Activated CD4-positive, CD25-positive, alpha-beta regulatory T cell treated with anti-CD3 and anti-CD28 coated beads, Interleukin-2, amount 50 U/mL, for 72 hours (primary cell): Measurements from ENCODE around the gene APBA3.

Experiments used
- DNase-seq: peaks from one replicate; pipeline ENCODE4 v3.0.0; 2021

The APBA3 gene

DNA sequence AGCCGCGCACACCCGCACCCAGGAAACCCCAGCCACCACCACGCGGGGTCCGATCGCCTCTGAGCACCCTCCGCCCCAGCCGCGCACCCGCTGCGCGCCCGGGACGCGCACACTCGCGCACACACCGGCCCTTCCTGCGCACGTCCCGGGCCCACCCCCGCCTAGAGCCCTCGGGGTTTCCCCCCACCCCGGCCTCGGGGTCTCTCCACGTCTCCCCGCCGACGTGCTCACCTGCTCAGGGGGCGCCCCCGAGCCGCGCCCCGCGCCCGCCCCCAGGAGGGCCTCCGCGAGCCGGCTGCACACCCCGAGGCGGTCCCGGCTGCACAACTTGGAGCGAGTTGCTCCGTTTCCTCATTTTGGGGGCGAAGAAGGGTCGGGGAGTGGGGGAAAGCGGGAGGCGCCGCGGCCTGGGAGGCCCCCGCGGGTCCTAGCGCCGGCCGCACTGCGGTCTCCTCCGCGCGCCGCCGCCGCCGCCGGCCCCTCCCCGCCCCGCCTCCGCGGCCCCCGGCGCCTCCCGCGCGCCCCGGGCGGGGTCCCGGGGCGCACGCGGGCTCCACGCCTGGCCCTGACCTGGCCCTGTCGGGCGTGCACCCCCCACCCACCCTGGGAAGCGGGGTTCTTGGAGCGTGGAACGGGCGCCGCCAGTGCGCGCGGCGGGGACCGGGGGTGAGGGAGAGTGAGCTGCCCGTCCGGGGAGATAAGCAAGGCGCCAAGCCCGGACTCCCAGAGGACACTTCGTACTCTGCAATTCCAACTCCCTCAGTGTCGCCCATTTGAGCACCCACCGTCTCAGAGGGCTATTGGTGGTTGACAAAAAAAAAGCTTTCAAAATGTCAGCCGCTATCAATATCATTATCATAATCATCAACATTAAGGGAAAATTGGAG lies 24.7 kb upstream of the APBA3 start, which contains the start of gene MATK:
MATK (minus strand) TSS at position 444 of the 887 bp plus-strand sequence. CDS start 1,246 bp downstream, outside the sequence.
- no peak for DNase-seq

DNA sequence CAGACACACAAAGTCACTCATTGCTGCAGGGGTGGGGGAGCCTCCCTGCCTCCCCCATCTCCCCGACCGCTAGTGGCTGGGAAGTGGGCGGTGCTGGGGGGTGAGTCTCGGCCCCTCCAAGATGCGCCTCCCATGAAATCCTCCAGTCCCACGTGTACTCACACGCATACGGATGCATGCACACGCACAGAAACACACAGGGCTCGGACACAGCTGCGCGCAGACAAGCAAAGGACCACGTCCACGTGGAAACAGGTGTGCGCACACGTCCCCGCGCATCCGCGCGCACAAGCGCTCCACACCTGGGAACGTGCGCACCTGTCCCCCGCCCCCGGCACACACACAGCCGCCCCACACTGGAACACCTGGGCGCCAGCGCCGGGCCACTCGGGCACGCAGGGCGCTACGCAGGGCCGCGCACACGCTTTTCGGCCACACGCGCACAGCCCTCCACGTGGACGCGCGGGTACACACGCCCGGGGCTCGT lies 24.0 kb upstream of the APBA3 start:
- DNase-seq, result no peak

DNA sequence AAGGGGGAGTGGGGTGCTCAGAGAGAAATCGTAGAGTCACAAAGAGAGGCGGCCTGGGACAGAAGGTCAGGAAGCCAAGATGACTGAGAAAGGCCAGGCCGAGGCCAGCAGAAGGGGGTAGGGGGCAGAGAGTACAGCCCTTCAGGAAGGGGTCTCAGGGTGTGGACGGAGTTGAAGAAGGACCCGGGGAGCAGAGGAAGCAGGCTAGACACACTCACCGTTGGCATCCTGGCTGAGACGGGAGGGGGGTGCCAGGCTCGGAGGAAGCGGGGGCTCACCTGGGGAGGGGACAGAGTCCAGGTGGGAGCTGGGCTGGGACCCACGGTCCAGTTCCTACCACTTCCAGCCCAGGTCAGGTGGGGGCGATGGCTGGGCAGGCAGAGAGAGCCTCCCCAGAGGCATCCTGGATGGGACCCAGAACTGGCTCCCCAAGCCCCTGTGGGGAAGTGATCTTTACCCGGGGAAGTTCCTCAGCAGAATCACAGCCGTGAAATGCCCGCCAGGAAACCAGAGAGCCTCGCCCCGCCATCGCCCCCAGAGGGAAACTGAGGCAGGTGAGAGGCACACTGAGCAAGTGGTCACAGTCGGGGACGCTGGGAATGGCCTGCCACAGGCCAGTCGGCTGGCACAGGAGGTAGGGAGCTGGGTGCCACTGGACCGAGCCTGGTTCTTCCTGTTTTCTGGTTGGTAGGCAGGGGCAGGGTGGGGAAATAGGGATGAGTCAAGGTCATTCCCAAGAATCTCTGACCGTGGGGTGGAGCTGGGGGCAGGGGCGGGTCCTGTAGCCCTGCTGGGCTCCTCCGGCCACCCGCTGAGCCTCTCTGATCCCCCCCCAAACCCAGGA lies 23.3 kb upstream of the APBA3 start:
- DNase-seq, result no peak

DNA sequence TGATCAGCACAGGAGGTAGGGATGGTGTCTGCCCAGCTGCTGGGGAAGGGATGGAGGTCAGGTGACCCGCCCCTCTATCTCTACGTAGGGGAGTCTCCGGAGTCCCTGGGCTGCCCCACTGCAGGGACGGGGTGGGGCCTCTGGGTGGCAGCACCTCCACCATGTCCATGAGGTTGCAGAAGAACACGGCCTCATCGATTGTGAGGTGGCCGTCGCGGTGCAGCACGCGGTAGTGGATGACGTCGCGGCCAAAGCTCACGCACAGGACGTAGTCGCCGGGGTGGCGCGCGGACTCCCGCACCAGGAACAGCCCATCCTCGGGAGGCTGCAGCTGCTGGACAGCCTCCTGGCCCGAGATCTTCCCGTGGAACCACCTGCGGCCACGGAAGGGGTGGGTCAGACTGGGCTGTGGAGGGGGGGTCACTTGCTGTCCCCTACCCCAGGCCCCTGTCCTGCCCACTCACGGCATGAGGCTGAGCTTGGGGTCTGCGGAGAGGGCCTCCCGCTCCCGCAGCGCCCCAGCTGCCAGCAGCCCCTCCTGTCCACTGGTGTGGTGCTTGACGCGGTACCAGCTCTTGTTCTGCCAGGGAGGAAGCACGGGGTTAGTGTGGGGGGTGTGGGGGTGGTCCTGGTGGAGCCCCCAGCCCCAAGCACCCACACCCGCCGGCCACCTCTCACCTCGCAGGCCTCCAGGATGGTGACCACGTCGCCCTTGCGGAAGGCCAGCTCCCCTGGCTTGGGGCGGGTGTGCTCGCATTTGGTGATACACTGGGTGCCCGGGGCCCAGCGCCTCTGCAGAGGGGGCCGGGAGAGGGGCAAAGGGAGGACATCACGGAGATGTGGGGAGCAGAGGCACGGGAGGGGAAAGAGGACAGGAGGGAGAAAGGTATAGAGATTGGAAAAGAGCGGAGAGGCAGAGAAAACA lies 22.4 kb upstream of the APBA3 start:
- no peak for DNase-seq

DNA sequence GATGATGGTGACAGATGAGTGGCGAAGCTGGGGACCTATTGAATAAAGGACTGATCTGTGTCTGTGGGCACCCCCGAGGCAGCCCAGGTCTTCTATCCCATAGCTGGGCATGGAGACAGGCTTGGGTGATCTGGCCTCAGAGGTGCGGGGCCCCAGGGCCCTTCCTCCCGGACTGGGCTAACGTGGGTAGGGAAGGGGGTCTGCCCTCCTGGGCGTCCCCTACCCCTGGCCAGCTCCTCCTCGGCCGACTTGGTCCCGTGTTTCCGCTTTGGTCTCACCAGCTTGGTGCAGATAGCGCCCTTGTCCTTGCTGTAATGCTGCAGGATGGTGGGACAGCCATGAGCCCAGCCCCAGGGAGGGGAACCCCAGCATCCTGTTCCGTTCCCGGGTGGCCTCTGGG lies 21.4 kb upstream of the APBA3 start:
- no peak for DNase-seq

DNA sequence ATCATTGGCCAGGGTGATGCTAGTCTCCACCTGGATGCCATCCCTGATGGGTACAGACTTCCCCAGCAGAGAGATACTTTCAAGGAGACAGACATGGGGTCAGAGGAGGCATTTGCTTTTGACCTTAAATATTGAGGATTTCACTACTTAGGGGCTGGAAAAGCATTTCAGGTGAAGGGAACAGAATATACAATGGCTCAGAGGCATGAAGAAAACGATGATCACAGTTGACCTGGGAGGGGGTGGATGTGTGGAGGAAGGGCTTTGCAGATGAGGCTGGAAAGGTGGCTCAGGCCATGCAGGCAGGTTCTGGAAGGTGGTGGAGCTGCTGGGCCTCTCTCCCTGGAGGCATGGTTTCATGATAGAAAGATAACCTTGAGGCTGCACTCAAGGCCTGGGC lies 20.8 kb upstream of the APBA3 start:
- no peak for DNase-seq

DNA sequence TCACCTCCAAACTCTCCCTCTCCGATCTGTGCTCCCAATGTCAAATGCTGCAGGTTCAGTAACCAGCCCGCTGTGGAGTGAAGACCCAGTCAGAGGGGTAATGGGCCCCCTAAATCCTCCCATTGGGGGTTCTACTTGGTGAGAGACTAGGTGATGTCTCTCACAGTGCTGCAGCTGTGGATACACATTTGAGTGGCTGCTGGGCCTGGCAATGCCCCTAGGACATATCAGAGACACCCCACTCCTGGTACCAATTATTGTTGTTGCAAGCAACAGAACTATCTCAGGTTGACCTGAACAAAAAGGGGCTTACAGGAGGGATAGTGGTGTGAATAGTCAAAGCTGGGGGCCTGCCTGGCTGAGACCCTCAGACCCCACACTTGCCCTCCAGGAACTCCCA lies 20.1 kb upstream of the APBA3 start:
- no peak for DNase-seq

DNA sequence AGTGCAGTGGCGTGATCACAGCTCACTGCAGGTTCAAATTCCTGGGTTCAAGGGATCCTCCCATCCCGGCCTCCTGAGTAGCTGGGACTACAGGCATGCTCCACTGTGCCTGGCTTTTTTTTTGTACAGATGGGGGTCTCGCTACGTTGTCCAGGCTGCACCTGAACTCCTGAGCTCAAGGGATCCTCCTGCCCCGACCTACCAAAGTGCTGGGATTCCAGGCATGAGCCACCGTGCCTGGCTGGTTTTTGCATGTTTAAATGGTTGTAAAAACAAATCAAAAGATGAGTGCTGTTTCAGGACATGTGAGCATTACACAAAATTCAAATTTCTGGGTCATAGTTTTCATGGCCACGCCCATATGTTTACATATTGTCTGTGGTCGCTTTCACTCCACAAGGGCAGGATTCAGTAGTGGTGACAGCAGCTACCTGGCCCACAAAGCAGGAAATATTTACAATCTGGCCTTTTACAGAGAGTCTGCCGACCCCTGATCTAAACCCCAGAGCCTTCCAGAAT lies 19.4 kb upstream of the APBA3 start:
- DNase-seq, result no peak

DNA sequence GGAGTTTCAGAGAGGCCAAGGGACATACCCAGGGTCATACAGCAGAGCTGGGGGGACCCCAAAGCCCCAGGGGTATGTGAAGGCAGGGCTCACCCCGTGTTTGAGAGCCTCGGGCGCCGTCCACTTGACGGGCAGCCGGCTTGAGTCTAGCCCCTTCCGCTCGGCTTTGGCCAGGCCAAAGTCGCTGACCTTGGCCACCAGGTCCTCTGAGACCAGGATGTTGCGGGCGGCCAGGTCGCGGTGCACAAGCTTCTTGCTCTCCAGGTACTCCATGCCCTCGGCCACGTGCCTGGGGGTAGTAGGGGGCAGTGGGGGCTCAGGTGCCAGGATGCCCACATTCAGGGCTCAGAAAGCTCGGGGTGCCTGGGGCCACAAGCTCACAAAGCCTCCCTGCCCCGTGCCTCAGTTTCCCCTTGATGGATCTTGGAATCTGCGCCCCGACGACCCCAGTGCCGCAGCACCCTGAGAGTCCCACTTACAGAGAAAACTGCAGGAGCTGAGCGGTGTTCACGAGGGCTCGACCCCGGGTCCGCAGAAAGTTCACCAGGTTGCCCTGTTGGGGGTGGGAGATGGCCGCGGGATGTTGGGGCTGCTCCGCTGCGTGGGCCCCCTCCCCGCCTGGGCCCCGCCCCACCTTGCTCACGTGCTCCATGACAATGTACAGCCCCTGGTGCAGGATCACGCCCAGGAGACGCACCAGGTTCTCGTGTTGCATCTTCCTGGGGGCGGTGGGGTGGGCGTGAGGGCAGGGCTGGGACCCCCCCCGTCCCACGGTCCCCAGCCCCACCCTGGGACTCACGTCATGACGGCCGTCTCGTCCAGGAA lies 17.6 kb upstream of the APBA3 start:
- DNase-seq, result no peak

DNA sequence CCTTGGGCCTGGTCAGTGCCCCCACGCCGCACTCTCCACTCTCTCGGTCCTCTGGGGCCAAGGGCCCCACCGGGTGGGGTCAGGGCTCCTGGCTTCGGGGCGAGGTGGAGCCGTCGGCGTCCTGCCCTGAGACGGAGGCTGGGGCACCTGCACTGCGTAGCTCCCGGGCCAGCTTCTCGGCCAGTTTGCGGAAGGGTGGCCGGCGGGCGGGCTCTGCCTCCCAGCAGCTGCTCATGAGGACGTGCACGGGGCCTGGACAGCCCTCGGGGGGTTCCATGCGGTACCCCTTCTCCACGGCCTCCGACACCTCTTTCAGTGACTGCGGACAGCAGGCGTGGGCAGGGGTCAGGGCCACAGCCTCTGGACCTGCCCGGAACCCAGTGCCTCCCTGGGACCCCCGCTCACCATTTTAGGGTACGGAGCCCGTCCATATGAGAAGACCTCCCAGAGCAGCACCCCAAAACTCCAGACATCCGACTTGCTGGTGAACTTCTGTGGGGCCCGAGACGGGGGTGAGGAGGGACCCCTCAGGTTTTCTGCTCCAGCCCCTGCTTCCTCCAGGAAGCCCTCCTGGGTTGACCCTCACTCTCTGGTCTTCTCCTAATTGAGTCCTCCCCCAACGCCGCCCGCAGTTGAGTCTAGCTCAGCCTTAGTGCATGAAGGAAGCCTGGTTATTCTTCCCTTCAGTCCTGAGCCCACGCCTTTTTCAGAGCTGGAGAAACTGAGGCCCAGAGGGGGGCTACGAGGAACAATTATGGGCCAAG lies 16.8 kb upstream of the APBA3 start:
- no peak for DNase-seq

DNA sequence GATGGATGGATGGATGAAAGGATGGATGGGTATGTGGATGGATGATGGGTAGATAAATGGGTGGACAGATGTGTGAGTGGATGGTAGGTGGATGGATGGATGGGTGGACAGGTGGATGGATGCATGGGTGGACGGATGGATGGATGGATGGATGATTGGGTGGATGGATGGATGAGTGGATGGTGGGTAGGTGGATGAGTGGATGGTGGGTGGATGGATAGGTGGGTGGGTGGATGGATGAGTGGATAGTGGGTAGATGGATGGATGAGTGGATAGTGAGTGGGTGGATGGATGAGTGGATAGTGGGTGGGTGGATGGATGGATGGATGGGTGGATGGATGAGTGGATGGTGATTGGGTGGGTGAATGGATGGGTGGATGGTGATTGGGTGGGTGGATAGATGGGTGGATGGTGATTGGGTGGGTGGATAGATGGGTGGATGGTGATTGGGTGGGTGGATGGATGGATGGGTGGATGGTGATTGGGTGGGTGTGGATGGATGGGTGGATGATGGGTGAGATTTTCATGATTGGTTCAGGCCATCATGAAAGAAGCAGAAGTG lies 15.1 kb upstream of the APBA3 start:
- DNase-seq, result no peak

DNA sequence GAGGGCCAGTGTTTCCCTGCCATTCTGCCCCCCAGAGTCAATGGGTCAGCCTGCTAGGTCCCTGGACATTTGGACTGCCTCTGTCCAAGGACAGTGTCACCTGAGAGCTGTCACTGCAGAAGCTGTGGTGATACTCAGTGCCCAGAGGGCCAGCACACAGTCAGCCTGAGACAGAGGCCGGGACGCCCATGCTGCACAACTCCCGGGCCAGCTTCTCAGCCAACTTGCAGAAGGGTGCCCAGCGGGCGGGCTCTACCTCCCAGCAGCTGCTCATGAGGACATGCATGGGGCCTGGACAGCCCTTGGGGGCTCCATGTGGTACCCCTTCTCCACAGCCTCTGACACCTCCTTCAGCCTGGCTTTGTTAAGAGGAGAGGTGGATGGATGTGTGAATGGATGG lies 14.3 kb upstream of the APBA3 start:
- no peak for DNase-seq

DNA sequence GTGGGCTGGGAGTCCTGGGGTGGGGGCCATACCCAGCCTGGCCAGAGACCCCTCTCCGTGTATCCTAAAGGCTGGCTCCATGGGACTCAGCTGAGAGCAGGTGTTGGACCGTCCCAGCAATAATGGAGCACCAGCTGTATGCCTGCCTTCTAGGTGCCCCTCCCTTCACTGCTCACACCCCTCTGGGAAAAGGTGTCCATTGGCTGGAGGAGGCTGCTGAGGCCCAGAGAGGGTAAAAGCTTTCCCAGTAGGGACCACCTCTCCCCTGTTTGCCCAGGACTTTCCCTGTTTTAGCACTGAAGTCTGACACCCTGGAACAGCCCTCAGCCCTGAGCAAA lies 13.9 kb upstream of the APBA3 start:
- DNase-seq, result no peak

DNA sequence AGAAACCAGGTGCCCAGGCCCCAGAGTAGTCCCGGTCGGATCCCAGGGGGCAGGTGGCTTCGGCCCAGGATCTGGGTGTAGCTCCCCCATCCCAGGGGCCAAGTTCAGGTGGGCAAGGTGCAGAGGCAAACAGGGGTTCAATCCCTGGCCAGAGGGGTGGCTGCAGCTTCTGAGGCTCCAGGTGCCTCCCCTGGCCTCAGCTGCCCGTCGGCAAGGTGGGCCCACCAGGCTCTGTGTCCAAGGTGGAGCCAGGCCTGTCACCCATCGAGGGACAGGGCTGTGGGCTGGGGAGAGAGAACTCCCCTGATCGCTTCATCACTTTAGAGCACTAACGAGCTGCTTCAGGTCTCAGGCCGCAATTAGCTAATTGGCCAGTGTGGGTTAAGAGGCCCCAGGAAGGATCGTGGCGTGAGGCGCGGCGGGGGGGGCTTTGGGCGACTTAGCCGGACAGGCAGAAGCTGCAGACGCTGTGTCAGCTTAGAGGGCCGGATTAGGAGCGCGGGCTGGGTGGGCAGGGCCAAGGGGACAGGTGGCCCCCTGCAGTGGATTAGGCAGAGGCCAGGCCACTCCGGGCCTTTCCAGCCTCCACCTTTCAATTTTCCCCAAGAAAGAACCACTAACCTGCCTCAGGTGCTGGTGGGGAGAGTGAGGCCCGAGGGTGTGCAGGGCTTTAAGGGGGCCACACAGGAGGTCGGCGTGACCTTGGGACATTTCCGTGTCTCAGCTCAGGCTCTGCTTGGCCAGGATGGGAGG lies 13.3 kb upstream of the APBA3 start:
- no peak for DNase-seq

DNA sequence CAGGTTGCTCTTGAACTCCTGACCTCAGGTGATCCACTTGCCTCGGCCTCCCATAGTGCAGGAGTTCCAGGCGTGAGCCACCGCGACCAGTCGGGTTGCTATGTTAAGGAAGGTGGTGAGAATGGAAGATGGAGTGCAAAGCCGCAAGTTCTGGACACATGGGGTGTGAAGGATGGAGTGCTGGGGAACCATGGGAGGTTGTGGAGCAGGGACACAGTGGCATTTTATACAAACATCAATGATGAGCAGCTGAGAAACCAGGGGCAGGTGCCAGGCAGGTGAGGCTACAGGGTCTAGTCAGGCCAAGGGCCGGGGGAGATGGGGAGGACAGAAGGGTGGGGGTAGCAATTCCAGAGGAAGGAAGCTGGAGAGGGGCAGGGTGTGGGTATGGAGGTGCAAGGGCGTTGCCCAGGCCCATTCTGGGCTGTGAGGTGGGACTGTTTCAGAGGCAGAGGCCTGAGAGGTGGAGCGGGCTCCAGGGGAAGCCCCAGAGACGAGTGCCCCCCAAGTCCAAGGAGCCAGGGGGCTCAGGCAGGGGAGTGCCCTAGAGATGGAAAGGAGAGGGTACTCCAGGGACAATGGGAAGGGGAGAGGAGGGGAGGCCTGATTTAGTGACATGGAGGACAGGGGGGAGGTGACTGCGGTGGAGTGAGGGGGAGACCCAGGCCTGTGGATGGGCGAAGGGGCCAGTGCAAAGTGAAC lies 12.5 kb upstream of the APBA3 start:
- no peak for DNase-seq

DNA sequence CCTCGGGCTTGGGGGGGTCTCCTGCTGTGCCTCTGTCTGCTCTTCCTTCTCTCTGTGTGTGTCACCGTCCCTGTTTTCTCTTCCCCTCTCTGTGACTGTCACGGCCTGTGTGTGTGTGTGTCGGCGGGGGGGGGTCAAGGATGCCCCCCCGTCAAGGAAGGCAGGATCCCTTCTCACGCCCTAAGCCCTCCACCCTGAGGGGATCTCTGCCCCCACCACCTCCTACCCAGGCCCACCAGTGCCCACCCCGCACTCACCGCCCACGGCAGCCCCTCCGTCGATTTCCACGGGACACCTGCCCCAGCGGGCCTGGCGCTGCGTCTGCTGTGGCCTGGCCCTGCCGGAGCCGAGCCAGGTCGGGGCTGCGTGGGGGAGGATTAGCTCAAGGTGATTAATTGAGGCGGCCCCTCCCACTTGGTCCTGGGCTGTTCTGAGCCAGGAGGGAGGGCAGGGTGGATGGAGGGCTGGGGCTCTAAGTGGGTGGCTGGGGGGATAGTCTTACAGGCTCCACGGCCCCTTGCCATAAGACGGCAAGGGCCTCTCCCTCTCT lies 10.5 kb upstream of the APBA3 start, which contains the start of gene RAX2:
RAX2 (minus strand) TSS at position 323 of the 550 bp plus-strand sequence. CDS start 486 bp downstream, outside the sequence.
- no peak for DNase-seq

DNA sequence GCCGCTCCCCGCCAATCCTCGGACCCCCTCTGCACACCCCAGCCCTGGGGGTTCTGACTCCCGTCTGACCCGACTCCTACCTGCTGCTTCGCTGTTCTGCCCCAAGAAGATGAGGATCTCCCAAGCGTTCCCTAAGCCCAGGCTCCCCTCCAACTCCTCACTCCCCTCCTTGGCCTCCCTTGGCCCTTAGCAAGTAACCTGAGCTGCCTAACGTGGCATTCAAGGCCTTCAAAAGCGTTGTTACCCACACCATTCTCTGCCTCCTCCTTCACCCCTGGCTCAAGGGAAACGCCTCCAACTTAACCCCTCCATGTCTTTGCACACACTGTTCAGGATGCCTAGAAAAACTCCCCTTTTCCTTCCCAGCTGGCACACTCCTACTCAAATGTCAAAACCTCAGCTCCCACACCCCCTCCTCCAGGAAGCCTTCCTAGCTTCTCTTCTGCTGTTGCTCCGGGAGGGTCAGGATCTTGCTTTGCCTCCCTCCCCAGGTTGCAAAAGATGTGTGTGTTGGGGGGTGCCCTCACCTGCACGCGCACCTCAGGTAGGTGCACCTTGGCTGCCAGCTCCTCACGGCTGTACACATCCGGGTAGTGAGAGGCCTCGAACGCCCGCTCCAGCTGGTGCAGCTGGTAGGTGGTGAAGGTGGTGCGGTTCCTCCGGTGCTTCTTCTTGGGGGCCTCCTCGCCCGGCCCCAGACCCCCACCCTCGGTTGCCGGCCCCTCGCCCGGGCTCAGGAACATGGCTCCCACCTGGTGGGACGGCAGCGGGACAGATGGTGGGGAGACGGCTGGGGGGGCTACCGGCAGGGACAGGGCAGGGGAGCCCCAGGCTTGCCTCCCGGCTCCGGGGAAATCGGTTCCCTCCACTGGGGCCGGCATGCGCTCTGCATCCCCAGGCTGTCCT lies 9.8 kb upstream of the APBA3 start:
- DNase-seq, result no peak
